DLD1 (cell line): Measurements from ENCODE around the gene IL6ST.
"Not testable (repeated sequence)": the region's sequence is repeated elsewhere in the genome, so short reads cannot be mapped to it uniquely, and the experiment has no call there.

Experiments
- in situ Hi-C: cut with HindIII; loops from 2 replicates; pipeline ENCODE4 v1.10.0; 2017; ENCODE audit warnings: low sequenced_read_pairs

The IL6ST gene

DNA sequence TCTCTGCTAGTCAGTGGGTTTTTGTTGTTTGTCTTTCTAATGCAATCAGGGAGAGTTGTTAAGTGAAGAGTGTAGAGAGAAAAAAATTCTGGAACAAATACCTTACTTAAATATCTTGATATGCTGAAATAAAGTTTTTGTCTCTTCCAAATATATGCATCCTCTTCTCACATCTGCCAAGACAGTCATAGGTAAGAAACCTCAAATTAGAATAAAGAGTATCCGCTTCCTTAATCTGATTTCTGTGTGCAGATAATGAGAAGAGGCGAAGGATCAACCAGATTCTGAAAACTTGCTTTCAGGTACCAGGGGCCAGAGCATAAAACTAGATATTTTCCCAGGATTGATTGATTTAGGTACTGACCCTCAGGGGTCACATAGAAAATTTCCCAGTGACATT lies 11.3 kb upstream of the IL6ST start:
- in situ Hi-C loops, result no loop called here

- in situ Hi-C loops, result no loop called here
Measured at GRCh38 chr5:56004874-56005273, 10.1 kb upstream of the IL6ST start.

- in situ Hi-C loops, result no loop called here
Measured at GRCh38 chr5:56003679-56004078, 8.9 kb upstream of the IL6ST start.

- in situ Hi-C loops, result no loop called here
Measured at GRCh38 chr5:56003179-56003578, 8.4 kb upstream of the IL6ST start.

GRCh38 chr5:56002303-56002702 lies 7.5 kb upstream of the IL6ST start:
- in situ Hi-C loops, result no loop called here

DNA sequence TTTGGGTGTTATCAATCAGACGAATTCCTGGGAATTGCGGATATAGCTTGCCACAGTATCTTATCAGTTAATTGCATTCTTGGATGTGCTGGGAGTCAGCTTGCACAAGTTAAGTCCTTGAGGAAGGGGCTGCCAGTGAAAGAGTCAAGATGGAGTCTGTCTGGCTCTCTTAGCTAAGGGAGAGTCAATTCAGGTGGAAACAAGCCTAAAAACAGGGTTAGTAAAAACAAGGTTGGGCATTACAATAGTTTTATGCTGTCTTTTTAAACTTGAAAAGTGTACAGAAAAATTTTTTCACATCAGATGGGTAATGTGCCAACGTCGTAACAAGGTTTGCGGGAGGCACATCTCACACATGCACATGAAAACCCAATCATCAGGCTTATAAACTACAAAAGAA lies 5.5 kb upstream of the IL6ST start:
- in situ Hi-C loops, result not testable (repeated sequence)

GRCh38 chr5:55998966-55999365 lies 4.2 kb upstream of the IL6ST start:
- in situ Hi-C loops, result no loop called here

GRCh38 chr5:55997742-55998351 lies 3.1 kb upstream of the IL6ST start:
- in situ Hi-C loops, result no loop called here

- in situ Hi-C loops, result no loop called here
Measured at GRCh38 chr5:55994998-55995914, 493 bp upstream of the IL6ST start.

GRCh38 chr5:55993731-55994494 lies 850 bp downstream of the IL6ST start:
- in situ Hi-C loops, result no loop called here

GRCh38 chr5:55993013-55993412 lies 1.8 kb downstream of the IL6ST start:
- in situ Hi-C loops, result no loop called here

DNA sequence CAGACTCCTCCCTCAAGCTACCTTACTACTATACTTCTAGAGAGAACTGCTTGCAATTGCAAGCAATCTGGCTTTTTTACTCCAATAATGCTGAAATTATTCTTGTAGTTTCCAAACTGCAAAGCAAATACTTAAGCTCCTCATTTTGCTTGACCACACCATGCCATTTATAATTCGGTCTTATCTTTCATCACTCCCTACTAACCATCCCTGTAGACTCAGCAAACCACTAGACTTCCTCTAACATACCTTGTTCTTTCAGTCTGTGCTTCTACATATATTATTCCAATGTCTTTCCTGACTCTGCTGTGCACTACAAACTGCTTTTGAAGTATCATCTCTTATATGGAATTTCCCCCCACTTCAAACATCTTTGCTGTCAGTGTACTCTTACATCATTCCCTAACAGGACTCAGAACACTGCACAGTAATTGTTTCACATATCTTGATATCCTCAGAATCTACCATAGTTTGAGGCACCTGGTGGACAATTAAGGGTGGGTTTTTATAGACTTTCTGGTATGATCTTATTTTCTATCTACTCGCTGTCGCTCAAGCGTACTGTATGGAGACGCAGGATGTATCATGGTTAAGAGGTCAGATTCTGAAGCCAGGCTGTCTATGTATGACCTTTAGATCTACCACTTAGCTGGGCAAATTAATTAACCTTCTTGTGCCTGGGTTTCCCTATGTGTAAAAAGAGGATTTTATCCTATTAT lies 2.8 kb downstream of the IL6ST start:
- in situ Hi-C loops, result no loop called here

DNA sequence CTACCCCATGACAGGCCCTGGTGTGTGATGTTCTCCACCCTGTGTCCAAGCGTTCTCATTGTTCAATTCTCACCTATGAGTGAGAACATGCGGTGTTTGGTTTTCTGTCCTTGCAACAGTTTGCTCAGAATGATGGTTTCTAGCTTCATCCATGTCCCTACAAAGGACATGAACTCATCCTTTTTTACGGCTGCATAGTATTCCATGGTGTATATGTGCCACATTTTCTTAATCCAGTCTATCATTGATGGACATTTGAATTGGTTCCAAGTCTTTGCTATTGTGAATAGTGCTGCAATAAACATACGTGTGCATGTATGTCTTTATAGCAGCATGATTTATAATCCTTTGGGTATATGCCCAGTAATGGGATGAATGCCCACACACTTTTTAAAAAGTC lies 3.9 kb downstream of the IL6ST start:
- in situ Hi-C loops, result not testable (repeated sequence)

DNA sequence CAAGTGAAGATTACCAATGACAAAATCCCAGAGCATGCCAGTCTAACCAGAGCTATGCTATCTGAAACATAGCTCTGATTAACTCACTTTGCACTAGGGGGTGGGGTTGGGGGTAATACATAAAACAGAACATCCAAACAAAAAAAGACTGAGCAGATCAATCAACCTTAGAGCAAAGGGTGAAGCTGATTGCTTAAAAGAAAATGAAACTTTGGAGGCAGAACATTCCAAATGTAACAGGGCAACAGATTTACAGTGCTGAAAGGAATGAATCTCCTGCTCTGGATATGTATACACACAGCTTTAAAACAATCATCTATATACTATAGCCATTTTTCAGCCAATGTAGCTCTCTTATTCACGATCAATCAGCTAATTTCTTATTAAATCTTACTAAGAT lies 4.9 kb downstream of the IL6ST start:
- in situ Hi-C loops, result no loop called here

- in situ Hi-C loops, result no loop called here
Measured at GRCh38 chr5:55988979-55989638, 5.7 kb downstream of the IL6ST start.

DNA sequence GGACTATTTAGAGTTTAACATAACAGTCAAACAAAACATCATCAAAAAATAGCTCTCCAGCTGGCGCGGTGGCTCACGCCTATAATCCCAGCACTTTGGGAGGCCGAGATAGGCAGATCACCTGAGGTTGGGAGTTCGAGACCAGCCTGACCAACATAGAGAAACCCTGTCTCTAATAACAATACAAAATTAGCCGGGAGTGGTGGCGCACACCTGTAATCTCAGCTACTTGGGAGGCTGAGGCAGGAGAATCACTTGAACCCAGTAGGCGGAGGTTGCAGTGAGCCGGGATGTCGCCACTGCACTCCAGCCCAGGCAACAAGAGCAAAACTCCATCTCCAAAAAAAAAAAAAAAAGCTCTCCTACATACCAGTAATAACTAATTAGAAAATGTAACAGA lies 6.3 kb downstream of the IL6ST start:
- in situ Hi-C loops, result not testable (repeated sequence)

DNA sequence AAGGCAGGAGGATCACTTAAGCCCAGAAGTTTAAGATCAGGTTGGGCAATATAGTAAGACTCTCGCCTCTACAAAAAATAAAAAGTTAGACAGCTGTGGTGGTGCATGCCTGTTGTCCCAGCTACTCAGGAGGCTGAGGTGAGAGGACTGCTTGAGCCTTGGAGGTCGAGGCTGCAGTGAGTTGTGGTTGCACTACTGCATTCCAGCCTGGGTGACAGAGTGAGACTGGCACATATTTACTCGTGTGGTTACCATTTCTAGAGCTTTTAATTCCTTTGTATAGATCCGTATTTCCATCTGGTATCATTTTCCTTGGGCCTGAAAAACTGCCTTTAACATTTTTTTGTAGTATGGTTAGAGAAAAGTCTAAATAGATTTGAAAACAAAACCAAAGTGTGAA lies 7.8 kb downstream of the IL6ST start:
- in situ Hi-C loops, result no loop called here

- in situ Hi-C loops, result no loop called here
Measured at GRCh38 chr5:55985181-55985580, 9.6 kb downstream of the IL6ST start.

- in situ Hi-C loops, result no loop called here
Measured at GRCh38 chr5:55983986-55984385, 10.8 kb downstream of the IL6ST start.

GRCh38 chr5:55982957-55983381 lies 11.8 kb downstream of the IL6ST start:
- in situ Hi-C loops, result no loop called here
